Ovary (tissue), 9 donors: ENCODE results near the gene DDI2. TPM values are rescaled to one million over a fixed set of nuclear protein-coding genes. Genes with fewer than 3 reads are reported as not detected.

Experiments
- DNase-seq, 5 donors: peaks; one replicate each; pipeline ENCODE4 v3.0.0-alpha.2; 2019 to 2020
- H3K27ac ChIP-seq, 2 donors: fragments of 200-600 bp; one replicate each; pipeline versions ENCODE4 v1.5.1 to v1.8.0; 2019 to 2022
- H3K27me3 ChIP-seq: fragments of 200-600 bp; one replicate; pipeline ENCODE4 v1.8.0; 2022
- H3K36me3 ChIP-seq: fragments of 200-600 bp; sonication (generic); one replicate; pipeline ENCODE4 v1.5.1; 2019
- H3K4me1 ChIP-seq: one replicate; pipeline ENCODE4 v1.8.1; 2013; ENCODE audit warnings: mild to moderate bottlenecking, moderate library complexity; ENCODE audit not compliant: insufficient read depth
- H3K4me3 ChIP-seq: fragments of 200-600 bp; sonication (generic); one replicate; pipeline ENCODE4 v1.5.1; 2017
- H3K9me3 ChIP-seq, 2 donors: fragments of 200-600 bp in 1 of 2; sonication (generic) in 1 of 2; one replicate each; pipeline versions ENCODE4 v1.5.1 to v1.8.1; 2013 to 2019; ENCODE audit warnings: mild to moderate bottlenecking in 1 of 2, moderate library complexity in 1 of 2
- CTCF ChIP-seq, 3 donors: fragments of 450-650 bp in 2 of 3; fragments of 200-600 bp in 1 of 3; IDR thresholded peaks; one replicate each; pipeline versions ENCODE4 v1.5.1 to v1.8.0; 2016 to 2022; ENCODE audit warnings: antibody characterized with exemption in 3 of 3, mild to moderate bottlenecking in 1 of 3
- EP300 ChIP-seq: sonication (generic); formaldehyde crosslinking; IDR thresholded peaks from one replicate; pipeline ENCODE4 v1.6.1; 2017; ENCODE audit warnings: antibody characterized with exemption
- POLR2A ChIP-seq: fragments of 450-650 bp; IDR thresholded peaks from one replicate; pipeline ENCODE4 v1.6.1; 2017; ENCODE audit warnings: antibody characterized with exemption, mild to moderate bottlenecking, moderate library complexity
- WGBS, 3 donors: extraction: QIAGEN DNeasy Blood & Tissue Kit in 1 of 3; methylation state at CpG; one replicate each; pipeline versions ENCODE4 v1.1.5 to v1.1.7; 2013 to 2017; 5-methylcytosine and 5-hydroxymethylcytosine counted together
- intact Hi-C, 4 donors: fragments of 100-400 bp; cut with DNase I; formaldehyde crosslinking; loops; one replicate each; pipeline versions ENCODE4 v1.11.0 to v1.15.1; 2022 to 2023
- polyA plus RNA-seq, 2 donors: library from polyadenylated mRNA; stranded (reverse); fragments of 200-250 nt in 1 of 2; fragments of 350-450 nt in 1 of 2; fragmentation: Illumina TruSeq in 1 of 2; extraction: RNeasy Lipid Tissue Mini Kit (QIAGEN cat#74804) in 1 of 2; gene quantifications; one replicate each; pipeline ENCODE4 v1.2.3, GENCODE V29; 2013 to 2014
- total RNA-seq, 7 donors: library from RNA; depleted of rRNA in 2 of 7; stranded (reverse); fragments of >200 nt in 2 of 7; fragmentation: NEBNext Ultra II Directional in 3 of 7; extraction: Animal tissue kit (Norgen Biotek cat#: 25700) in 3 of 7; gene quantifications; one replicate each; pipeline versions ENCODE4 v1.1.0 to v1.2.4, GENCODE V29; 2016 to 2023
- donor health status: DM: no; HTN: no; CAD: no; lungs with moderate emphysema.
- donor health status: DM: no; HTN: no; CAD: no.
- donor health status: Bipolar disorder and iron deficiency.
- donor health status: DM: yes; HTN: yes; CAD: no.
- donor health status: DM: no; HTN: no; CAD: no.
- donor health status: DM: yes; HTN: yes; CAD: no.

DDI2 gene
- total and polyA plus RNA-seq, 9 donors = 4.2 to 30.9 (median 22.2) TPM

GRCh38 chr1:15579683-15580047, 37.6 kb upstream of the DDI2 start:
- TF ChIP-seq POLR2A = no peak
- no peak for DNase-seq
- Histone ChIP-seq H3K36me3 (no peaks in the 10 kb centered on the region), H3K4me1 (peaks cover 2% of the 10 kb centered on the region), H3K4me3 (no peak overlapping the region), H3K27me3 (no peaks in the 10 kb centered on the region), H3K27ac (no peak overlapping the region), H3K9me3 (no peaks in the 10 kb centered on the region)
- intact Hi-C loops = no loop called here

- TF ChIP-seq POLR2A = no peak
- TF ChIP-seq CTCF (IDR thresholded peaks at IDR 0.05) = no peak
- TF ChIP-seq EP300 = no peak
- Histone ChIP-seq H3K4me1 (peaks cover 2% of the 10 kb centered on the region), H3K9me3 (no peaks in the 10 kb centered on the region), H3K27ac (no peak overlapping the region), H3K36me3 (no peaks in the 10 kb centered on the region), H3K4me3 (no peak overlapping the region), H3K27me3 (no peaks in the 10 kb centered on the region)
- DNase-seq = no peak
- 78 to 94% (median 89%) methylated on average over 18 of the region's 18 CpGs for WGBS, 3 donors
- intact Hi-C loops = no loop called here
Measured at GRCh38 chr1:15583016-15583706, 34.1 kb upstream of the DDI2 start.

GRCh38 chr1:15584489-15585363, 32.5 kb upstream of the DDI2 start, which contains the start of gene AGMAT:
Gene AGMAT (minus strand): TSS chr1:15585051. CDS start chr1:15584967, 84 bp downstream.
- 2 to 8% (median 4%) methylated on average over 16 to 68 of the region's 68 CpGs for WGBS, 3 donors
- no peak within 1 kb of the TSS for H3K27ac ChIP-seq
- peak in 3 of 5 donors; percentile 29 to 66 (median 47) for DNase-seq

GRCh38 chr1:15592285-15592684, 25.0 kb upstream of the DDI2 start:
- Histone ChIP-seq H3K27me3 (no peaks in the 10 kb centered on the region), H3K4me1 (peaks cover 1% of the 10 kb centered on the region), H3K9me3 (no peaks in the 10 kb centered on the region), H3K4me3 (no peak overlapping the region), H3K27ac (no peak overlapping the region), H3K36me3 (no peaks in the 10 kb centered on the region)
- WGBS, 3 donors = 74 to 77% (median 75%) methylated on average over 5 of the region's 5 CpGs
- no peak for DNase-seq
- TF ChIP-seq CTCF (IDR thresholded peaks at IDR 0.05) = no peak
- TF ChIP-seq POLR2A = no peak
- no peak for TF ChIP-seq EP300
- intact Hi-C loops = loop anchor here in 3 of 4 donors (10.0 kb wide), 2 partner anchors 143 to 153 kb away; partner anchors contain the start of genes SLC25A34 (in 2 of the 3) and TMEM82 (in 1 of the 3)

More at GRCh38 chr1:15584489-15585363, 32.5 kb upstream of the DDI2 start, which contains the start of gene AGMAT:
- TF ChIP-seq CTCF (IDR thresholded peaks at IDR 0.05) (no peak), EP300 (no peak), POLR2A (no peak)
- Histone ChIP-seq H3K4me3 (peak within 1 kb of the TSS; percentile 48), H3K4me1 (peaks cover 2% of the 10 kb centered on the region), H3K9me3 (no peaks in the 10 kb centered on the region), H3K27me3 (no peaks in the 10 kb centered on the region), H3K36me3 (no peaks in the 10 kb centered on the region)
- intact Hi-C loops = no loop called here
